NCI-H2171 (cell line): ENCODE data around the gene CDKN1C.
"Not testable (repeated sequence)": the region's sequence is repeated elsewhere in the genome, so short reads cannot be mapped to it uniquely, and the experiment has no call there.

ENCODE experiments used
- DNase-seq: peaks from one replicate; lab custom pipeline; 2025; lab: John Stamatoyannopoulos, UW

The CDKN1C gene

DNA sequence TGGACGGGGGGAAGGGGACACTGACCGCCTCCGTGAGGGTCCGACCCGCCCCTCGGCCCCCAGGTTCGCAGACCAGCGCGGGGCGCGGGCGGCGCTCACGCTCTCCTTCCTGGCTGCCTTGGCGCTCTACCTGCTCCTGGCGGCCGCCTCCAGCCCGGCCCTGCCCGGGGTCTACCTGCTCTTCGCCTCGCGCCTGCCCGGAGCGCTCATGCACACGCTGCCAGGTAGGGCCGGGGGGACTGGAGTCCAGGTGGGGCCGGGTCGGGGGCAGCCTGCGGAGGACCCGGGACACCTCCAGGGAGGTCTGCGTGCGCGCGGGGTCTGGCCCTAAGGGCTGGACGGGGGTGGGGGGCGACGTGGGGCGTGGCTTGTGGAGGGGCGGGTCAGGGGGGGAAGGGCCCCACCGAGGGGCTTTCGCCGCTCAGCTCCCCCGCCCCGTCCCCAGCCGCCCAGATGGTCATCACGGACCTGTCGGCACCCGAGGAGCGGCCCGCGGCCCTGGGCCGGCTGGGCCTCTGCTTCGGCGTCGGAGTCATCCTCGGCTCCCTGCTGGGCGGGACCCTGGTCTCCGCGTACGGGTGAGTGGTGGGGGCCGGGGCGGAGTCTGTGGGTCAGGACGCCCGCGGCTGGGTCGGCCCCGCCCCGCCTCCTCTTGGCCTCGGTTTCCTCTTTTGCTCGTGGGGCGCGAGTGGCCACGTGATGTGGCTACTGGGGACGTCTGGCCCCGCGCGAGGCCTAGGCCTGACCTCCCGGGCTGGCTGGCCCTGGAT is 23.7 kb upstream of the CDKN1C start:
- no peak for DNase-seq

DNA sequence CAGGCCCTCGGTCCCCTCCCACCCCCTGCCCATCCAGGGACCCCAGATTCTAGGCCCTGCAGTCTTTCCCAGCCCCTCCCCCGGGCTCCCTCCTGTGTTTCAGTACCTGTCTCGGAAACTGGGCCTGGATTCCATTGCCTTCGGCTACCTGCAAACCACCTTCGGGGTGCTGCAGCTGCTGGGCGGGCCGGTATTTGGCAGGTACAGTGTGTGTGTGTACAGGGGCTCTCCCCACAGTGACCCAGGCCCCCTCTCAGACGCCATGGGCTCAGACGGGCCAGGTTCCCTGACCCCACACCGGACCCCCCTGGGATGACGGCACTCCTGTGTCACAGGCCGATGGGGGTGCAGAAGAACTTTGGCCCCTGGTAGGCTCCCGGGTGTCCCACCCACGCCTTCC is 22.6 kb upstream of the CDKN1C start:
- DNase-seq = no peak

- DNase-seq = not testable (repeated sequence)
Measured at GRCh38 chr11:2905299-2905698, 19.7 kb upstream of the CDKN1C start.

- no peak for DNase-seq
Measured at GRCh38 chr11:2904153-2905052, 18.8 kb upstream of the CDKN1C start.

DNA sequence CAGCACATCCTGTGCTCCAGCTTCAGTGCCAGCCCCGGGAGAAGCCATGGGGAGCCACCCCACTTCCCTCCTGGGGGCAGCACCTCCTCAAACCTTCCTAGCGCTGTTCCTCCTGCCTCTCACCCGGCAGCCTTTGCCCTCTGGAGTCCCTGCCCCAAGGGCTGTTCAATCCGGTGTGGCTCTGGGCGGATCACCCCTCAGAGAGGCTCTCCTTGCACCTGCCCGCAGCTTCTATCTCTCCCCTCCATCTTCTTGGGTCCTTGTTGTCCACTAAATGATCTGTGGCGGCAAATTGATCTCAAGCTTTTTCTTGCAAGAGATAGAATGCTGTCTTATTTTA is 18.1 kb upstream of the CDKN1C start:
- DNase-seq = no peak

GRCh38 chr11:2902784-2903671 is 17.5 kb upstream of the CDKN1C start:
- no peak for DNase-seq

DNA sequence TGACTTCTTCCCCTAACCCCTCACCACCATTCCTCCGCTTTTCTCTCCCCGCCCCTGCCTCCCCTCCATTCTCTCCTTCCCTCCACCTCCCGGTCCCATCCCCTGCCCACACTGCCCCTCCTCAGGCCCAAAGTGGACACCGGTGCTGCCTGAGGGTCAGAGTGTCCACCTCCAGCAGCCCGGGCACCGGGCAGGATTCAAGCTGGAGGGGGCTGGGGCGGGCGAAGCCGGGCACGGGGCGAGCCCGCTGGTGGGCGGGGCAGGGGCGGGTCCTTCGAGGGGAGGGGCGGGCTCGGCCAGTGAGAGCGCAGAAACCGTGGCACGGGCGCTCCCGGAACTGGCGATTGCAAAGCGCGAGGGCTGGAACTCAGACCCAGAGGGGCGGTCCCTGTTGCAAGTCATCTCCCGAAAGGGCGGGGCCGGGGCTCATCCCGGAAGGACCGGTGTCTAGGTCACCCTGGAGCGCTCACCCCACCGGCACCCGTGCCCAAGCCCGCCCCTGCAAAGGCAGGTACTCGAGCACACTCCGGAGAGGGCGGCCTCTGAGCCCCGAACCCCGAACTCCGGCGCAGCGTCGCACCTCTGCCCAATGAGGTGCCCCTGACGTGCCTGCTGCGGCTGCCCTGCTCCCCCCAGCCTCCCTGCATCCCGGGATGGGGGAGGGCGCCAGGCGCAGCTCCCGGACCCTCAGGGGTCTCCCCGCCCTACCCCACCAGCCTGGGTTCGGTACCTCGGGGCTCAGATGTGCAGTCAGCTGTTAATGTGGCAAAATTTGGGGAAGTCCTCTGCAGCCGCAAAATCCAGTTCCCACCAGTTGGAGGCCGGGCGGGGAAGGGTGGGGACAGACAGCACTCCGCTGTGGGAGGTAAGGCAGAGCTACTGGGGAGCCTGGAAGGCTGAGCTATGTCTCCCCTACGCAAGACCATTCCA is 16.5 kb upstream of the CDKN1C start:
- peak; percentile 54 for DNase-seq

DNA sequence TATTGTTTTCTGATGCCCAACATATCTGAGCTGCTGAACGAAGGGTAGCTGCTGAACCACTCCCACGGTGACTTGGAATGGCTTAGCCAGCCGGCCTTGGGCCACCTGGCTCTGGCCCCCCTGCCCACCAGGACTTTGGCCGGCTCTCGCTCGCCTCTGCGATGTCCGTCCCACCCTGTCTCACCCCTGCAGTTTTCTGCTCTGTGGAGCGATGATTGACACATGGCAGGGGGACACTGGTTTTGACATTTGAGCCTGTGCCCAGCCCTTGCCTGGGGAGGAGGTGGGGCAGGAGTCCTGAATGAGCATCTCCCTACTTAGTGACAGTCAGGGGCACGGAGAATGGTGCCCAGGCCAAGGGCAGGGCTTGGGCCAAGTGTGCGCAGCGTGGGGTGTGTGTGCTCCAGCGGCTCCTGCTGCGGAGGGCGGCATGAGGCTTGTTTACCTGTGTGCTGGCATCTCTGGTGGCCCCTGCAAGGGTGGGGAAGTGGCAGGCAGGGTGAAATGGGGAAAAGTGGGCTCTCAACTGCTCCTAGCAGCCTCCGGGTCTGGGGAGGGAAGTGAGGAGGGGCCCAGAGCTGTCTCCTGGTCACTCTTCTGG is 15.7 kb upstream of the CDKN1C start:
- no peak for DNase-seq

DNA sequence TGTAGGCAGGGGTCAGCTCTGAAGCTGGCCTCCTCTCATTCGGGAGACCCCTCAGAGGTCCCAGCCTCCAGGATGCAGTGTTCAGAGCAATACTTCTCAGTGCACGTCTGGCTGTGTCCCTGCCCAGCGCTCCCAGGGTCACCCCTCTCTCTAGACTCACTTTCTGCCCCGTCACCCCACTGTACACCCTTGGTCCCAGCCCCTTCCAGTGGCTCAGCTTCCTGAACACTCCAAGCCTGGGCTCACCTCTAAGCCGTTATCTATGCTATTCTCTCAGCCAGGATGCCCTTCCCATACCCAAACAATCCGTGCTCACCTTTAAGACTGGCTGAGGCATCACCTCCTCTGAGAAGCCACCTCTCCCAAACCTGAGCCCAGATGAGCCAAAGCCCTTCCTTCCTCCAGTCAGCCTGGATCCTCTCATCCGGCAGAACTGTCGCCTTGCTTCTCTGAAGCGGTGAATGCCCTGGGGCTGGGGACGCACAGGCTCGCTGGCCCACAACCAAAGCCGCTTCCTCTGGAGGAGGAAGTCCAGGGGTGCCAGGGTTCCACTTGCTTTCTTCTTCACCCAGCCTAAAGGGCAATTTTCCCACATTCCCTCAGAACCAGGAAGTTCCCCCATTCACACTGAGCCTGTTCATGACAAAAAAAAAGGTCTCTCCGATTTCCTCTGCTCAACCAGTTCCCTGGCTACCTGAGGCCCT is 13.7 kb upstream of the CDKN1C start:
- no peak for DNase-seq

DNA sequence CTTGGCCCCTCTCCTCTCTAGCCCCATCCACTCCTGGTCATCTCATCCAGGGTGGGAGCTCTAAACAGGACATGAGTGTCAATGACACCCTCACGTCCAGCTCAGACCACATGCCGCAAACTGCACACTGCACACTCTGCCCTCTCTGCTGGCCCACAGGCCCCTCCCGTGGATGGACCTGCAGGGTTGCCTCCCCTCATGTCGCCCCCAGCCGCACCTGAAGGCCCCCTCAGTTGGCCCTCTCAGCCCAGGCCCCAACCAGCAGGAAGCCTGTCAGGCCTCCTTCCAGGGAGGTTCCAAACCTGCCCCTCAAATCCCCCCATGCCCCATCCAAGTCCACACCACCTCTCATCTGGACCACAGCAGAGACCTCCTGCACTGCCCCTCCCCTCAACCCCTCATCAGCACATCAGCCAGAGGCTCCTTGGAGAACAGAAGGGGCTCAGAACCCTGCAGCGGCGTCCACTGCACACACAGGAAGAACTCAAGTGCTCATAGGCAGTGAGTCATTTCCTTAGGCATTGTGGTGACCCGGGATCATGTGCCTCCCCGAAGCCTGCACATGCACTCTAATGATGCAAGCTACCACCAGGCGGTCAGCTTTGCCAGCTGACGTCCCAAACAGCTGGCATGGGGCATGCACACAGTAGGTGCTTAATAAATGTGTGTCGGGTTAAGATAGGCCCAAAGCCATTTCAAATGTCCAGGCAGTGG is 12.9 kb upstream of the CDKN1C start:
- DNase-seq = no peak

DNA sequence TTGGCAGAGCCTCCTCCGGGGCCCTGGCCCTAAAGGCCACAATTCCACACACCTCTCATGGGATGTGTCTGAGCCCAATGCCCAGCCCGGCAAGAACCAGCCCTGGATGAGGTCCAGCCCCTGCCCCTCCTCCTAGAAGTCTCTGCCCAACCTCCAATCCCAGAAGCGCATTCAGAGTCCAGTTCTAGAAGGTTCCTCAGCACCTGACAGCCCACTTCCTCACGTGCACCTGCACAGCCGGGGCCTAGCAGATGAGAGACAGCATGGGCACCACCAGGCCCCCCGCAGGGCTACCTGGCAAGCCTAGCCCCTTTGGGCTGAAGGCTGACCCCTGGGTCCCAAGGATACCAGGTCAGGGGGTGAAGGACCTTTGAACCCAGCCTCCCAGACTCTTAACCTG is 11.5 kb upstream of the CDKN1C start:
- DNase-seq = no peak

- DNase-seq = no peak
Measured at GRCh38 chr11:2896047-2896446, 10.5 kb upstream of the CDKN1C start.

GRCh38 chr11:2893935-2894334 is 8.4 kb upstream of the CDKN1C start:
- no peak for DNase-seq

DNA sequence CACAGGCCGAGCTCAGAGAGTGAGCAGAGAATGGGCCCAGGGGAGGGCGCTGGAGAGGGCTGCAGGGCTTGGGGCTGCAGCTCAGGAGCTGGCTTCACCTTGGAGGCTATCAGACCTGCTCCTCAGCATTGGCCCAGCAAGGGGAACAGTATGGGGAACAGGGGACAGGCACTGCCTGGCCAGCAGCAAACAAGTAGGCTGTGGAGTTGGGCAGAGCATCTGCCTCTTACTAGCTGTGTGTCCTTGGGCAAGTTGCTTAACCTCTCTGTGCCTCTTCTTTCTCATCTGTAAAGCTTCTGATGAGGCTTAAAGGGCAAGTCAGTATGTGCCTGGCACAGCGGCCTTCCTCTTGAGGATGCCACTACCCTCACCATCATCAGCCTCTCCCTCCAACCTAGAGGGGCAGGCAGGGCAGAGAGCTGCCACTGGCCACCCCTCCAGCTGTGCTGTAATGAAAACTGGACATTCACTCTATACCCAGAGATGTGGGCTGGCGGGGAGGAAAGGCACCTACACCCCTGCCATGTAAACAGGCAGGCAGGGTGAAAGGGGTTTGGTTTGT is 7.5 kb upstream of the CDKN1C start:
- no peak for DNase-seq

DNA sequence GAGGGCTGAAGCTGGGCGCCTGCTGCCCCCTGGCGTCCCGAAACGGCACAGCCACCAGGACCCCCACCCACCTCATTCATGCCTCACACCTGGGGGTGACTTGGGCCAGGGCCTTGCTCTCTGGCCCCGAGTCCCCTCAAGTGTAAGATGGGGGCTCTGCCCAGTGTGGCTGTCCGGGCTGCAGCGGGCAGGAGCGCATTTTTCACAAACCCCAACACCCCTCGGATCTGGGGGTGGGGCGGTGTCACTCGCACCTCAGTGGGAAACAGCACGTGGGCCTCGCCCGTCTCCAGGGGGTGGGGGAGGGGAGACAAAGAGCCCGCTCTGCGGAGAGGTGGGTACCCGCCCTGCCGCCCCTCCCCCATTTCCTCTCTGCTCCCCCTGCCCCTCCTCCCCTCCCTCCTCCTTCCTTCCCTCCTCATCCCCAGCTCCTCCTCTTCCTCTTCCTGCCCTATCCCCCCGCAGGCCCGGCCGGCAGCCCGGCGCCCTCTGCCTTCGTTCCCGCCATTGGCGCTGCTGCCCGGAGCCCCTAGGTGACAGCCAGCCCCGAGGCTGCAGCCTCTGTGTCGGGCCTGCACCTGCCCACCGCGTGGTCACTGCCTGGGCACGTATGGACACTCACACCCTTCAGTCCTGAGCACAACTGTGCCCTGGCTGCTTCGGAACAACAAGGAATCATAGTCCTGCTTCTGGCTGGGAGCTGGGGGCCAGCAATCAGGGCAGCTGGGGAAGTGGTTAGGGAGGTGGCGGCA is 6.8 kb upstream of the CDKN1C start:
- no peak for DNase-seq

- DNase-seq = peak; percentile 12
Measured at GRCh38 chr11:2891326-2892214, 6.0 kb upstream of the CDKN1C start.
